Pancreas (tissue), 10 donors: ENCODE measurements around the gene CEP85L. TPM values are rescaled to one million over a fixed set of nuclear protein-coding genes. Genes with fewer than 3 reads are reported as not detected.
A peak's percentile ranks its signal among the peaks of the same experiment; 100 is the strongest.

Experiments
- ATAC-seq, 4 donors: fragments of 200-7000 bp; cut with Tn5 transposase; one replicate each; pipeline versions ENCODE4 v1.8.0 to v1.9.1; 2020; ENCODE audit warnings: mild to moderate bottlenecking in 4 of 4, moderate library complexity in 4 of 4
- DNase-seq, 6 donors: peaks; one replicate each; pipeline ENCODE4 v3.0.0-alpha.2; 2020
- FAIRE-seq: peaks from 2 replicates; lab custom pipeline; 2012; peaks lifted over from hg19 to GRCh38; lab: Jason Lieb, UNC
- H3K27ac ChIP-seq, 4 donors: fragments of 200-600 bp; sonication (generic); 1 replicate in 3 of 4; 2 replicates in 1 of 4; pipeline versions ENCODE4 v1.5.0 to v1.8.0; 2020
- H3K27me3 ChIP-seq, 4 donors: fragments of 200-600 bp; one replicate each; pipeline ENCODE4 v1.8.0; 2021
- H3K36me3 ChIP-seq, 3 donors: fragments of 200-600 bp; sonication (generic) in 1 of 3; one replicate each; pipeline versions ENCODE4 v1.5.0 to v1.8.0; 2020 to 2021
- H3K4me1 ChIP-seq, 3 donors: fragments of 200-600 bp; one replicate each; pipeline ENCODE4 v1.8.0; 2021
- H3K4me3 ChIP-seq, 4 donors: fragments of 200-600 bp; sonication (generic) in 2 of 4; one replicate each; pipeline versions ENCODE4 v1.5.0 to v1.8.0; 2020 to 2021
- H3K9me3 ChIP-seq, 4 donors: fragments of 200-600 bp; one replicate each; pipeline ENCODE4 v1.8.0; 2021
- CTCF ChIP-seq, 4 donors: fragments of 200-600 bp; sonication (generic) in 3 of 4; IDR thresholded peaks; one replicate each; pipeline versions ENCODE4 v1.5.0 to v1.8.0; 2021; ENCODE audit warnings: antibody characterized with exemption in 4 of 4
- WGBS, 2 donors: extraction: QIAGEN DNeasy Blood & Tissue Kit; methylation state at CpG; one replicate each; pipeline ENCODE4 v1.1.7; 2013; 5-methylcytosine and 5-hydroxymethylcytosine counted together
- intact Hi-C, 3 donors: fragments of 100-400 bp; cut with DNase I; formaldehyde crosslinking; loops; one replicate each; pipeline versions ENCODE4 v1.11.1 to v1.14.2; 2022
- polyA plus RNA-seq, 2 donors: library from polyadenylated mRNA; stranded (reverse); fragments of 200-250 nt; gene quantifications; one replicate each; pipeline ENCODE4 v1.2.3, GENCODE V29; 2013
- total RNA-seq, 6 donors: library from RNA; stranded (reverse); fragmentation: NEBNext Ultra II Directional in 4 of 6; extraction: Animal tissue kit (Norgen Biotek cat#: 25700) in 4 of 6; gene quantifications; one replicate each; pipeline versions ENCODE4 v1.2.1 to v1.2.4, GENCODE V29; 2021 to 2023
- donor health status: healthy with polysubstance abuse.
- donor health status: DM: no; HTN: no; CAD: no; lungs with moderate emphysema.
- donor health status: DM: no; HTN: no; CAD: no.
- donor health status: control.
- donor health status: control.
- donor health status: Bipolar disorder and iron deficiency.
- donor health status: DM: yes; HTN: yes; CAD: no.
- donor health status: DM: no; HTN: no; CAD: no.
- donor health status: DM: no; HTN: no; CAD: no.
- donor health status: DM: yes; HTN: yes; CAD: no.

The CEP85L gene
- total and polyA plus RNA-seq, 8 donors: 1.1 to 8.1 (median 6.1) TPM

GRCh38 chr6:118535176-118535844 lies 116.1 kb downstream of the CEP85L start:
- TF ChIP-seq CTCF (IDR thresholded peaks at IDR 0.05): no peak
- Histone ChIP-seq H3K4me1 (no peaks in the 10 kb centered on the region), H3K27me3 (no peaks in the 10 kb centered on the region), H3K4me3 (no peak overlapping the region), H3K9me3 (no peaks in the 10 kb centered on the region), H3K36me3 (no peaks in the 10 kb centered on the region), H3K27ac (no peak overlapping the region)
- no peak for ATAC-seq
- 91 to 99% methylated on average over 6 of the region's 6 CpGs for WGBS, 2 donors
- FAIRE-seq: no peak
- no peak for DNase-seq
- intact Hi-C loops: no loop called here

GRCh38 chr6:118530942-118531341 lies 120.4 kb downstream of the CEP85L start:
- no peak for TF ChIP-seq CTCF (IDR thresholded peaks at IDR 0.05)
- WGBS, 2 donors: 98% methylated on average over 2 of the region's 2 CpGs
- DNase-seq: no peak
- Histone ChIP-seq H3K27me3 (no peaks in the 10 kb centered on the region), H3K27ac (no peak overlapping the region), H3K4me3 (no peak overlapping the region), H3K9me3 (no peaks in the 10 kb centered on the region), H3K4me1 (peaks cover 4 to 9% (median 9%) of the 10 kb centered on the region in 3 donors), H3K36me3 (no peaks in the 10 kb centered on the region)
- no peak for ATAC-seq
- intact Hi-C loops: no loop called here
- FAIRE-seq: no peak

- 61 to 67% methylated on average over 2 of the region's 2 CpGs for WGBS, 2 donors
- peaks cover 4 to 9% (median 9%) of the 10 kb centered on the region in 3 donors for H3K4me1 ChIP-seq
- FAIRE-seq (no peak), ATAC-seq (no peak), DNase-seq (no peak)
- no peaks in the 10 kb centered on the region for H3K36me3 ChIP-seq
- intact Hi-C loops: no loop called here
- H3K27ac ChIP-seq: no peak overlapping the region
- H3K27me3 ChIP-seq: no peaks in the 10 kb centered on the region
- H3K4me3 ChIP-seq: no peak overlapping the region
- no peaks in the 10 kb centered on the region for H3K9me3 ChIP-seq
- no peak for TF ChIP-seq CTCF (IDR thresholded peaks at IDR 0.05)
Observed at GRCh38 chr6:118529756-118530155, 121.6 kb downstream of the CEP85L start.

- Histone ChIP-seq H3K9me3 (no peaks in the 10 kb centered on the region), H3K27ac (no peak overlapping the region), H3K4me1 (peaks cover 4 to 9% (median 9%) of the 10 kb centered on the region in 3 donors), H3K36me3 (no peaks in the 10 kb centered on the region), H3K4me3 (no peak overlapping the region), H3K27me3 (no peaks in the 10 kb centered on the region)
- DNase-seq (no peak), ATAC-seq (peak in 1 of 4 donors; percentile 56), FAIRE-seq (peak; percentile 23)
- WGBS, 2 donors: 10 to 18% methylated on average over 1 of the region's 1 CpG
- intact Hi-C loops: no loop called here
- no peak for TF ChIP-seq CTCF (IDR thresholded peaks at IDR 0.05)
Observed at GRCh38 chr6:118528129-118528528, 123.3 kb downstream of the CEP85L start.
